GM19438 (cell line): ENCODE results near the gene CWC25.
"Not testable (repeated sequence)": the region's sequence is repeated elsewhere in the genome, so short reads cannot be mapped to it uniquely, and the experiment has no call there.

Source experiments
- ATAC-seq: cut with Tn5 transposase; IDR thresholded peaks from one replicate; pipeline ENCODE4 v1.9.1; 2021; ENCODE audit warnings: low read depth; ENCODE audit not compliant: unreplicated experiment

CWC25 gene

GRCh38 chr17:38790148-38790707 is 34.9 kb downstream of the CWC25 start:
- not testable (repeated sequence) for ATAC-seq

- no peak for ATAC-seq
Observed at GRCh38 chr17:38789185-38789584, 35.9 kb downstream of the CWC25 start.

- ATAC-seq, result not testable (repeated sequence)
Observed at GRCh38 chr17:38787999-38788398, 37.1 kb downstream of the CWC25 start.

DNA sequence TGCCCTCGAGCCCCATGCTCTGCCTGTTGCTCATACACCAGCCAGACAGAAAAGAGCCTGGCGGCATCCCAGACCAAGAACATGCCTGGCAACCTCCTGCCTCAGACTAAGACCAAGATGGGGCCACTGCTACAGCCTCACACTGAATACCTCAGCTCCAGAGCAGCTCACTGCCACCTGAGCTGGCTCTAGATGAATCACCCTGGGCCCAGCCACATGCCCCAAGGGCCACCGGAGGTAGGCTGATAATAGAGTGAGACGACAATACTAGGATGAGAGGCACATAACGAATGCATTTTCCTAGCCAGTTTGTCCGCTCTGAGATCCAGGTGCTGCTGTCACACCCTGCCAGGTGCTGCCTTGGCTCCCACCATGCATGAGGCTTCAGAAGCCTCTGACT is 38.7 kb downstream of the CWC25 start:
- no peak for ATAC-seq

DNA sequence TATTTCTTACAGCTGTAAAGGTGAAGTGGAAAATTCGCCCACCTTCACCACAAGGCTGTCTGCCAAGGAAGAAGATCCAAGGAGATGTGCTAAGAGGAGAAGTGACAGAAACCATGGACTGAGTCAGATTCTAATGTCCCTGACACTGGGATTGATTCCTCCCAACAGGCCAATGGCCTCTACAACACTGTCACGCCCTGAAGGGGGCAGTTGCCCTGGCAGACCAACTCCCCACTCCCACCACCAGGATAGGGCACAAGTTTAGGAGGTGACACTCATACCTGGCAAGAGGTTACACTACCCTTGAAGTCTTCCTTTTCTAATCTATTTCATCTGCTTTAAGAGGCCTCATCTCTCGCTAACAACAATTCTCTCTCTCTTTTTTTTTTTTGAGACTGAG is 41.9 kb downstream of the CWC25 start:
- no peak for ATAC-seq

- ATAC-seq, result no peak
Observed at GRCh38 chr17:38779965-38780752, 45.0 kb downstream of the CWC25 start.

GRCh38 chr17:38777641-38778250 is 47.4 kb downstream of the CWC25 start:
- ATAC-seq, result no peak

DNA sequence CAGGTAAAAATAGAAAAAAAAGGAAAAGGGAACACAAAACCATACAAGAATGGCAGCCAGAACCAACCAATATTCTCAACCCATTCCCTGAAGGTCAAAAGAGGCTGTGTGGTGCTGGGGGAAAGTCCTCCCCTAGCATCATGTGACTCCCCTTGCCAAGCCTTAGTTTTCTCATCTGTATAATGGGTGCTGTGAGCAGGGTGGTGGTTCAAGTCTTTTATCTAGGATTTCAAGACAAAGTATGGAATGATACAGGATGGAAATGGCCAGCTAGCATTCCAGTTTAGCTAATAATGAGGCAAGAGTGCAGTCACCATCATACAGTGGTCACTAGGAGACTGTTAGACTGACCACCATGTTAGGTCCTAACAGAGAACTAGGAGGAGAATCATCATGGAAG is 51.9 kb downstream of the CWC25 start:
- no peak for ATAC-seq

DNA sequence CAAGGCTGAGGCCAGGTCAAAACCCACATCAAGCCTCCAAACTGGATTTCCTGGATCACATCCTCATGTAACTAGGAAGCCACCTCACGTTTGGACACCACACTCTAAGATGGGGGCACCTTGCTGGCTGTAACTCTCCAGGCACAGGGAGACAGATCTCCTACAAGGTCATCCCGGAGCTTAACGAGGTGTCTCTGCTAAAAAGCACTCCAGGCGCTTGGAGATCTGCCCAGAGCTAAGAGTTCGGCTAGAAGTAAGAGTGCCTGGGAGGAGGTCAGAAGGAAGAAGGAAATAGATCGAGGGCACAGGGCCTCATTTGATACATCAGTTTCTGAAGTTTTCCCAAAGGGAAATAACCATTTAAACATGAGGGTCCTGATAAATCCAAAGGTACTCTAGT is 56.7 kb downstream of the CWC25 start:
- ATAC-seq, result no peak

DNA sequence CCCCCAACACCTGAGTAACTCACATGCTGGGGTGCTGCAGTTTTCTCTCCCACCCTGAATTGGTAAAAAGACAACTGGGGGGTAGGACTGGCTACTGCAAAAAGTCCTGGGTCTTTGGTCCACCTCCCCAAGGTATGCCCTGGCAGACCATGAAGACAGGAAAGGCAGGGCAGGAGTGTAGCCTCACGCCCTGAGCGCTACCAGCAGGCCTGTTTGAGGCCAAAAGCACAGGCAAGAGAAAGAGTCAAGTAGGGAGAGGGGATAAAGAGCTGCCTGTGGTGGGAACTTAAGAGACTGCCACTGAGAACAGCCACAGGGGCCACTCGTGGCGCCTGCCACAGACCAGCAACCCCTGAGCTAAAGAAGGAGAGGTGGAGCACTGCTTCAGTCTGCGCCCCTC is 58.8 kb downstream of the CWC25 start:
- no peak for ATAC-seq

DNA sequence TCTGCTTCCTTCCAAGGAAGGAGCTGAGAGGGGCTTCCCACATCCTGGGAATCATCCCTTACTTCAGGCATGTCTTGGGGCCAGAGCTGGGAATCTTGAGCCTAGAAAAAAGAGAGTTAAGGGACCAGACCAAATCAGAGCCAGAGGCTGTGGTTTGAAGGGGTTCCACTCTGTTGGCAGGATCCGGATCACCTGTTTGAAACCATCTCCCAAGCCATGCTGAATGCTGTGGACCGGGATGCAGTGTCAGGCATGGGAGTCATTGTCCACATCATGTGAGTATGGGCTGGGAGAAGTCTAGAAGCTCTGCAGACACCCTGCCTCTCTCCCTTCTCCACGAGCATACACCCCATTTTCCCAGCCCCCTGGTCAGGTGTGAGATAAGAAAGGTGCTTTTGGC is 62.9 kb downstream of the CWC25 start:
- no peak for ATAC-seq

DNA sequence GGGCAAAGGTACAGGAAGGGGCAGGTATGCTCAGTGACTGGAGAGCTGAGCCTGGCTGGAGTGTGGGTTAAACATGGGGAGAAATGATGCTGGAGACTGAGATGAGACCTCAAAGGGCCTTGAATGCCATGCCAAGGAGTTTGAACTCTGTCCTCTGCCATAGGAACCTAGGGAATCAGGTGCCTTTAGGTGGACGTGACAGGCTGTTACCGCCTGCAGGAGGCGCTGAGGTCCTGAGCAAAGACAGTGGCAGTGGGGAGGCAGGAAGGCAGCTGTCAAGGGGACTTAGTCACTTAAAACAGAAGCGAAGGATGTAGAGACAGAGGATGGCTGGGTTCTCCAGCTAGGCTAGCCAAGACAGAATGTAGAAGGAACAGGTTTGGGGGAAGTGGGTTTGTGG is 63.5 kb downstream of the CWC25 start:
- ATAC-seq, result no peak

GRCh38 chr17:38753071-38753506 is 72.0 kb downstream of the CWC25 start:
- no peak for ATAC-seq

DNA sequence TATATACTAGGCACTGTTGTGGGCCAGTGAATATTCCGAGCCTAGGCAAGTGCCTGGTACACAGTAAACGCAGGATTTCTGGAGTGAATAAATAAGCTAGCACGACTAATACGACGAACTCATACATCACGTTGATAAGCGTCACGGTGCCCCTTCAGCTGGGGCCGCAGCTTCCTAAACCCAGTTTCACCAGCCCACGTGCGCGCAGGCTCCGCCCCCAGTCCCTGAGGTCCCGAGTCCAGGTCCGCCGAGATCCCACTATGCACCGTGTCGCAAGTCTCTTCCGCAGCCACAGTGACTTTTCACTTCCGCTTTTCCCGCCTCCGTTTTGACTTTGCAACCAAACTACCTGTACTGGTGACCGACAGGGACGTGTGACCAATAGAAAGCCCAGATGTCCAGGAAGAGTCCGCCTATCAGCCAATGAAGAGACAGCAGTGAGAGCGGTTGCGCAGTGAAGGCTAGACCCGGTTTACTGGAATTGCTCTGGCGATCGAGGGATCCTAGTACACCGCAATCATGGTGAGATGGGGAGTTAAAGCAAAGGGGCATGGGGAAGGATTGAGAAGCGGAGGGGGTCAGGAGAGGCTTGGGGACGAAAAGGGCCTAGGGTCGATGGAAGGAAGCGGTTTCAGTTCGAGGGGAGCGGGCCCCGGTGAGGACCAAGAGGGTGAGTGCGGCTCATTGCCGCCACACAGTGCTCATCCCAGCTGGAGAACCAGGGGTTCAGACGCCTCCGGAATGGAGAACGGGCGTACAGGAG is 72.6 kb downstream of the CWC25 start, which contains the start of gene PSMB3:
Gene PSMB3, plus strand, starts transcription at position 434 of the 763 bp plus-strand sequence. Its CDS starts 86 bp downstream, at position 520.
- peak; percentile 84 for ATAC-seq

- no peak for ATAC-seq
Observed at GRCh38 chr17:38751808-38752307, 73.3 kb downstream of the CWC25 start.

DNA sequence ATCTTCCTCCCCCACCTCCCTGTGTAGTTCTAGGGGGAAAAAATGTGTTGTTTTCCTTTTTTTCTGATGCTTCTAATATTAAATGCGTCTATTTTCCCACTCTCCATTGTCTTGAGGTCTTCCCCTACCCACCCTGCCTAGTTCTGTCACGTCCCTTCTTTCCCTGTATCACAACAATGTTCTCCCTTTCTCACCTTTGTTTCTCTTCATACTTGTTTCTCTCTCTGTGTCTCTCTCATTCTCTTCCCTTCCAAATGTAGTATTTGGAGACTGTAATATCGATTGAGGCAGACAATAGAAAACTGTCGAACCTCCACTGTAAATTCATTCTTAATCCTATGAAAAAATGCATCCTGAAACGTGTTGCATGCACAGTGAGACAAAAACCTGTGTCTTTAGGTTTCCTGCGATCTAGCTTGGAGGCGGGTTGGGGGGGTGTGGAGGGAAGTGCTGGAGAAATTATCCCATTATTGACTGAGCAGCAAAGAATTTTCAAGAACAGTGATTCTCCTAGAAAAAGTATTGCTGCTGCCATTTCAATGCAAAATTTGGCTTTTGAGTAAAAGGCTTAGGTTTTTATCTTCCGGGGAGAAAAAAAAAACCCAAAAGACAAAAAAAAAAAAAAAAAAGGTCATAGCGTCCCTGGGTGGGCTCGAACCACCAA is 73.8 kb downstream of the CWC25 start:
- no peak for ATAC-seq
